H1 (cell line): Measurements from ENCODE around the gene FKBP5. TPM values are rescaled to one million over a fixed set of nuclear protein-coding genes. Genes with fewer than 3 reads are reported as not detected.

Experiments
- MAX ChIP-seq: IDR thresholded peaks from 2 replicates; pipeline ENCODE4 v1.6.1; 2012; ENCODE audit warnings: inconsistent platforms
- microRNA-seq, 2 experiments: library from miRNA; unstranded; fragments of <30 nt; microRNA quantifications; one replicate each; pipeline versions ENCODE4 to v1.2.0, GENCODE V29; 2016 to 2020; ENCODE audit warnings: borderline microRNAs expressed in 2 of 2, borderline number of aligned reads in 2 of 2, borderline replicate concordance in 1 of 2
- polyA plus RNA-seq, 7 experiments: library from polyadenylated mRNA; depleted of rRNA in 3 of 7; stranded (reverse) in 5 of 7; unstranded in 2 of 7; fragments of >200 nt in 5 of 7; fragments of 200-250 nt in 2 of 7; gene quantifications; 1 replicate in 5 of 7; 2 replicates in 1 of 7; 4 replicates in 1 of 7; pipeline versions ENCODE4 v1.2.1 to v1.2.3, GENCODE V29; 2011 to 2013; ENCODE audit warnings: missing spikeins in 2 of 7, mixed read lengths in 2 of 7
- small RNA-seq: library from polyadenylated mRNA; stranded (forward); fragments of <200 nt; extraction: miRNeasy Mini kit (QIAGEN cat#:217004); gene quantifications from one replicate; pipeline ENCODE3, GENCODE V24; 2013; ENCODE audit not compliant: insufficient read depth
- total RNA-seq: library from RNA; stranded (reverse); fragmentation: NEBNext Ultra II Directional; extraction: Animal tissue kit (Norgen Biotek cat#: 25700); gene quantifications from 2 replicates; pipeline ENCODE4 v1.2.1, GENCODE V29; 2021

FKBP5 gene
- total and polyA plus RNA-seq, 2 of the 8 experiments (the other 6 are each of a cell fraction or from before 2014, with no cell fraction given) = 14.3 to 40.4 TPM

GRCh38 chr6:35524380-35525020 lies 164.2 kb downstream of the FKBP5 start (continued):
- TF ChIP-seq MAX = no peak
- TF ChIP-seq, all 59 proteins: peak for 0

Small RNAs within 50 kb of the gene (microRNA-seq; reads per million reads assigned to microRNA genes)
- gene MIR5690 = 0.20 to 0.69 reads per million in 2 experiments

Small RNAs within 50 kb of the gene (small RNA-seq; reads per million reads assigned to genes)
- not detected for gene MIR5690
- not detected for gene RF00561

Other genes with a start within 250 kb of the FKBP5 start
- gene FANCE, start 236.6 kb downstream of the FKBP5 start, total RNA-seq = 16.1 and 16.4 TPM in 2 replicates
- 17.0 and 19.2 TPM in 2 replicates for gene FANCE, start 236.6 kb downstream of the FKBP5 start, polyA plus RNA-seq (2011; rRNA removed)
- gene RPL10A, start 220.5 kb downstream of the FKBP5 start, total RNA-seq = 1,893 and 1,923 TPM in 2 replicates
- 2,801 and 2,948 TPM in 2 replicates for gene RPL10A, start 220.5 kb downstream of the FKBP5 start, polyA plus RNA-seq (2011; rRNA removed)
- gene TEAD3, start 191.8 kb downstream of the FKBP5 start, total RNA-seq = 27.0 and 28.7 TPM in 2 replicates
- 20.1 and 31.0 TPM in 2 replicates for gene TEAD3, start 191.8 kb downstream of the FKBP5 start, polyA plus RNA-seq (2011; rRNA removed)
- gene TULP1, start 176.0 kb downstream of the FKBP5 start, total RNA-seq = 5.0 and 6.8 TPM in 2 replicates
- 3.2 and 4.4 TPM in 2 replicates for gene TULP1, start 176.0 kb downstream of the FKBP5 start, polyA plus RNA-seq (2011; rRNA removed)
- 0.78 and 0.86 TPM in 2 replicates for gene ARMC12, start 48.1 kb upstream of the FKBP5 start, total RNA-seq
- gene ARMC12, start 48.1 kb upstream of the FKBP5 start, polyA plus RNA-seq (2011; rRNA removed) = 3.7 and 3.9 TPM in 2 replicates
- gene CLPSL2, start 87.7 kb upstream of the FKBP5 start, total RNA-seq = 1.4 TPM in 2 replicates
- 3.2 and 3.4 TPM in 2 replicates for gene CLPSL2, start 87.7 kb upstream of the FKBP5 start, polyA plus RNA-seq (2011; rRNA removed)
- not detected in 2 replicates for gene CLPSL1, start 92.1 kb upstream of the FKBP5 start, total RNA-seq
- 0.88 TPM in 1 of 2 replicates, not detected in the other for gene CLPSL1, start 92.1 kb upstream of the FKBP5 start, polyA plus RNA-seq (2011; rRNA removed)
- not detected in 2 replicates for gene CLPS, start 108.4 kb upstream of the FKBP5 start, total RNA-seq
- not detected in 2 replicates for gene CLPS, start 108.4 kb upstream of the FKBP5 start, polyA plus RNA-seq (2011; rRNA removed)
- gene LHFPL5, start 116.4 kb upstream of the FKBP5 start, total RNA-seq = not detected in 2 replicates
- gene LHFPL5, start 116.4 kb upstream of the FKBP5 start, polyA plus RNA-seq (2011; rRNA removed) = 0.03 TPM in 1 of 2 replicates, not detected in the other
- 102 and 116 TPM in 2 replicates for gene SRPK1, start 232.2 kb upstream of the FKBP5 start, total RNA-seq
- 17.2 and 25.7 TPM in 2 replicates for gene SRPK1, start 232.2 kb upstream of the FKBP5 start, polyA plus RNA-seq (2011; rRNA removed)